GM19238 (cell line): ENCODE results near the gene PSMG2.
"Not testable (repeated sequence)": the region's sequence is repeated elsewhere in the genome, so short reads cannot be mapped to it uniquely, and the experiment has no call there.

ENCODE experiments used
- DNase-seq: peaks from one replicate; pipeline ENCODE4 v3.0.0; 2011; ENCODE audit warnings: low spot score; ENCODE audit not compliant: insufficient read length

PSMG2 gene

GRCh38 chr18:12758566-12758965 lies 55.7 kb downstream of the PSMG2 start:
- not testable (repeated sequence) for DNase-seq

- no peak for DNase-seq
Observed at GRCh38 chr18:12765126-12765525, 62.3 kb downstream of the PSMG2 start.

GRCh38 chr18:12765586-12765985 lies 62.7 kb downstream of the PSMG2 start:
- DNase-seq: no peak

- DNase-seq: no peak
Observed at GRCh38 chr18:12766986-12767433, 64.2 kb downstream of the PSMG2 start.

GRCh38 chr18:12767580-12768155 lies 64.8 kb downstream of the PSMG2 start:
- no peak for DNase-seq

- DNase-seq: no peak
Observed at GRCh38 chr18:12768625-12769024, 65.8 kb downstream of the PSMG2 start.

GRCh38 chr18:12769136-12769535 lies 66.3 kb downstream of the PSMG2 start:
- no peak for DNase-seq

- no peak for DNase-seq
Observed at GRCh38 chr18:12769644-12770440, 67.0 kb downstream of the PSMG2 start.

- no peak for DNase-seq
Observed at GRCh38 chr18:12770469-12771219, 67.8 kb downstream of the PSMG2 start.

- DNase-seq: no peak
Observed at GRCh38 chr18:12772111-12772510, 69.3 kb downstream of the PSMG2 start.

GRCh38 chr18:12773369-12773768 lies 70.5 kb downstream of the PSMG2 start:
- no peak for DNase-seq

GRCh38 chr18:12774982-12775381 lies 72.1 kb downstream of the PSMG2 start:
- no peak for DNase-seq
